Measurements from ENCODE around the gene TACC2. TPM values are rescaled to one million over a fixed set of nuclear protein-coding genes. Genes with fewer than 3 reads are reported as not detected.
"Not testable (repeated sequence)": the region's sequence is repeated elsewhere in the genome, so short reads cannot be mapped to it uniquely, and the experiment has no call there.

TACC2 gene
- total RNA-seq, 1 donor from 2014 or later: 49.1 TPM

DNA sequence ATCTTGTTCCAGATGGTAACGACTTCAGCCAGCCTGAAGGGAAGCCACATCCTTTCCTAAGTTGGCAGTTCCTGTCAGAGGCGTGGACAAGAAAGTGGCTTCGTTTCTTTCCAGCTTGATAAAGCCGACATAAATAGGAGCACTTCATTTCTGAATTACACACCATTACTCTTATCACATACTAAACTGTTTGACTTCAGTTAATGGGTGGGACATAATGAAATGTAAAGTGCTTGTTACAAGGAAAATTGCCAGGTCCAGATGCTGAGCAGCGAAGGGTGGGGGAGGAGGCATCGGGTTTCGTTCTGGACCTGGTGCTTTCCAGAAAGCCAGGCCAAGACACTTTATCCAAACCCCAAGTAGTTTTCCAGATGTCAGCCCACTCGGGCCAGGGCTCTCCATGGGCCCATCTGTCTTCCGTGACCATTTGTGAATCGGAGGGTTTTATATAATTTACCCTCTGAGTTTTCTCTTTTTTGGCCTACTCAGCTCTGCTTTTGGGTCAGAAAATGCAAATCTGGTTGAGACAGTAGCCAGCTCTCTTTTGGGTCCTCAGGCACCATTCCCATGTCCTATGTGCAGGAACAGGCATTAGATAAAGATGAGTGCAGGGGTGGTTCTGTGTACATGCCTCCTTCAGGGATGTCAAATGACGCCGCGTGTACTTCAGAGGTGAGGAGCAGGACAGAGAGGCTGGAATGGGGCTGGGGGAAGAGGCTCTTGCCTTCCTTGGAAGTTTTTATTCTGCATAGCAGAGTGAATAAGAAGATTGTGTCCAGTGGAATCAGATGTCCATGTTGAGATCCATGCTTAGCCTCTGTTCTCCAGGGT is 90.2 kb downstream of the TACC2 start:
- intact Hi-C loops (cut with DNase I): no loop called here
- DNase-seq (ENCODE audit: low spot score) (no peak), ATAC-seq (peak; percentile 69)

DNA sequence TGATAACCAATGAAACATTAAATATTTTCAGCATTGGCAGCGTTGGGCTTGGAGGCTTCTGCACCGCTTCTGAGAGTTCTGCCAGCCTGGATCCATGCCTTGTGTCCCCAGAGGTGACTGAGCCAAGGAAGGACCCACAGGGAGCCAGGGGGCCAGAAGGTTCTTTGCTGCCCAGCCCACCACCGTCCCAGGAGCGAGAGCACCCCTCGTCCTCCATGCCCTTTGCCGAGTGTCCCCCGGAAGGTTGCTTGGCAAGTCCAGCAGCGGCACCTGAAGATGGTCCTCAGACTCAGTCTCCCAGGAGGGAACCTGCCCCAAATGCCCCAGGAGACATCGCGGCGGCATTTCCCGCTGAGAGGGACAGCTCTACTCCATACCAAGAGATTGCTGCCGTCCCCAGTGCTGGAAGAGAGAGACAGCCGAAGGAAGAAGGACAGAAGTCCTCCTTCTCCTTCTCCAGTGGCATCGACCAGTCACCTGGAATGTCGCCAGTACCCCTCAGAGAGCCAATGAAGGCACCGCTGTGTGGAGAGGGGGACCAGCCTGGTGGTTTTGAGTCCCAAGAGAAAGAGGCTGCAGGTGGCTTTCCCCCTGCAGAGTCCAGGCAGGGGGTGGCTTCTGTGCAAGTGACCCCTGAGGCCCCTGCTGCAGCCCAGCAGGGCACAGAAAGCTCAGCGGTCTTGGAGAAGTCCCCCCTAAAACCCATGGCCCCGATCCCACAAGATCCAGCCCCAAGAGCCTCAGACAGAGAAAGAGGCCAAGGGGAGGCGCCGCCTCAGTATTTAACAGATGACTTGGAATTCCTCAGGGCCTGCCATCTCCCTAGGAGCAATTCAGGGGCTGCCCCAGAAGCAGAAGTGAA is 93.9 kb downstream of the TACC2 start:
- ATAC-seq: no peak
- peak; percentile 50 for DNase-seq (ENCODE audit: low spot score)
- intact Hi-C loops (cut with DNase I): no loop called here

DNA sequence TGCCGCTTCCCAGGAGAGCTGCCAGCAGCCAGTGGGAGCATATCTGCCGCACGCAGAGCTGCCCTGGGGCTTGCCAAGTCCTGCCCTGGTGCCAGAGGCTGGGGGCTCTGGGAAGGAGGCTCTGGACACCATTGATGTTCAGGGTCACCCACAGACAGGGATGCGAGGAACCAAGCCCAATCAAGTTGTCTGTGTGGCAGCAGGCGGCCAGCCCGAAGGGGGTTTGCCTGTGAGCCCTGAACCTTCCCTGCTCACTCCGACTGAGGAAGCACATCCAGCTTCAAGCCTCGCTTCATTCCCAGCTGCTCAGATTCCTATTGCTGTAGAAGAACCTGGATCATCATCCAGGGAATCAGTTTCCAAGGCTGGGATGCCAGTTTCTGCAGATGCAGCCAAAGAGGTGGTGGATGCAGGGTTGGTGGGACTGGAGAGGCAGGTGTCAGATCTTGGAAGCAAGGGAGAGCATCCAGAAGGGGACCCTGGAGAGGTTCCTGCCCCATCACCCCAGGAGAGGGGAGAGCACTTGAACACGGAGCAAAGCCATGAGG is 94.6 kb downstream of the TACC2 start:
- ATAC-seq (no peak), DNase-seq (ENCODE audit: low spot score) (no peak)
- intact Hi-C loops (cut with DNase I): no loop called here

DNA sequence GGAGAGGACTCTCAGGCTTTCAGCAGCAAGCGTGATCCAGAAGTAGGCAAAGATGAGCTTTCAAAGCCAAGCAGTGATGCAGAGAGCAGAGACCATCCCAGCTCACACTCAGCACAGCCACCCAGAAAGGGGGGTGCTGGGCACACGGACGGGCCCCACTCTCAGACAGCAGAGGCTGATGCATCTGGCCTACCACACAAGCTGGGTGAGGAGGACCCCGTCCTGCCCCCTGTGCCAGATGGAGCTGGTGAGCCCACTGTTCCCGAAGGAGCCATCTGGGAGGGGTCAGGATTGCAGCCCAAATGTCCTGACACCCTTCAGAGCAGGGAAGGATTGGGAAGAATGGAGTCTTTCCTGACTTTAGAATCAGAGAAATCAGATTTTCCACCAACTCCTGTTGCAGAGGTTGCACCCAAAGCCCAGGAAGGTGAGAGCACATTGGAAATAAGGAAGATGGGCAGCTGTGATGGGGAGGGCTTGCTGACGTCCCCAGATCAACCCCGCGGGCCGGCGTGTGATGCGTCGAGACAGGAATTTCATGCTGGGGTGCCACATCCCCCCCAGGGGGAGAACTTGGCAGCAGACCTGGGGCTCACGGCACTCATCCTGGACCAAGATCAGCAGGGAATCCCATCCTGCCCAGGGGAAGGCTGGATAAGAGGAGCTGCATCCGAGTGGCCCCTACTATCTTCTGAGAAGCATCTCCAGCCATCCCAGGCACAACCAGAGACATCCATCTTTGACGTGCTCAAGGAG is 95.5 kb downstream of the TACC2 start:
- no peak for DNase-seq (ENCODE audit: low spot score)
- ATAC-seq: no peak
- intact Hi-C loops (cut with DNase I): no loop called here

DNA sequence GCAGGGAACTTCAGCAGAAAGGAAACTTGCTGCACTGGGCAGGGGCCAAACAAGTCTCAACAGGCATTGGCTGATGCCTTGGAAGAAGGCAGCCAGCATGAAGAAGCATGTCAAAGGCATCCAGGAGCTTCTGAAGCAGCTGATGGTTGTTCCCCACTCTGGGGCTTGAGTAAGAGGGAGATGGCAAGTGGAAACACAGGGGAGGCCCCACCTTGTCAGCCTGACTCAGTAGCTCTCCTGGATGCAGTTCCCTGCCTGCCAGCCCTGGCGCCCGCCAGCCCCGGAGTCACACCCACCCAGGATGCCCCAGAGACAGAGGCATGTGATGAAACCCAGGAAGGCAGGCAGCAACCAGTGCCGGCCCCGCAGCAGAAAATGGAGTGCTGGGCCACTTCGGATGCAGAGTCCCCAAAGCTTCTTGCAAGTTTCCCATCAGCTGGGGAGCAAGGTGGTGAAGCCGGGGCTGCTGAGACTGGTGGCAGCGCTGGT is 96.5 kb downstream of the TACC2 start:
- no peak for DNase-seq (ENCODE audit: low spot score)
- ATAC-seq: peak; percentile 34

DNA sequence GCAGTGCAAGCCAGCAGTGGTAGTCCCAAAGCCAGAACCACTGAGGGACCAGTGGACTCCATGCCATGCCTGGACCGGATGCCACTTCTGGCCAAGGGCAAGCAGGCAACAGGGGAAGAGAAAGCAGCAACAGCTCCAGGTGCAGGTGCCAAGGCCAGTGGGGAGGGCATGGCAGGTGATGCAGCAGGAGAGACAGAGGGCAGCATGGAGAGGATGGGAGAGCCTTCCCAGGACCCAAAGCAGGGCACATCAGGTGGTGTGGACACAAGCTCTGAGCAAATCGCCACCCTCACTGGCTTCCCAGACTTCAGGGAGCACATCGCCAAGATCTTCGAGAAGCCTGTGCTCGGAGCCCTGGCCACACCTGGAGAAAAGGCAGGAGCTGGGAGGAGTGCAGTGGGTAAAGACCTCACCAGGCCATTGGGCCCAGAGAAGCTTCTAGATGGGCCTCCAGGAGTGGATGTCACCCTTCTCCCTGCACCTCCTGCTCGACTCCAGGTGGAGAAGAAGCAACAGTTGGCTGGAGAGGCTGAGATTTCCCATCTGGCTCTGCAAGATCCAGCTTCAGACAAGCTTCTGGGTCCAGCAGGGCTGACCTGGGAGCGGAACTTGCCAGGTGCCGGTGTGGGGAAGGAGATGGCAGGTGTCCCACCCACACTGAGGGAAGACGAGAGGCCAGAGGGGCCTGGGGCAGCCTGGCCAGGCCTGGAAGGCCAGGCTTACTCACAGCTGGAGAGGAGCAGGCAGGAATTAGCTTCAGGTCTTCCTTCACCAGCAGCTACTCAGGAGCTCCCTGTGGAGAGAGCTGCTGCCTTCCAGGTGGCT is 97.7 kb downstream of the TACC2 start:
- intact Hi-C loops (cut with DNase I): no loop called here
- DNase-seq (ENCODE audit: low spot score) (no peak), ATAC-seq (no peak)

More for the DNA sequence above, 96.5 kb downstream of the TACC2 start:
- intact Hi-C loops (cut with DNase I): no loop called here

DNA sequence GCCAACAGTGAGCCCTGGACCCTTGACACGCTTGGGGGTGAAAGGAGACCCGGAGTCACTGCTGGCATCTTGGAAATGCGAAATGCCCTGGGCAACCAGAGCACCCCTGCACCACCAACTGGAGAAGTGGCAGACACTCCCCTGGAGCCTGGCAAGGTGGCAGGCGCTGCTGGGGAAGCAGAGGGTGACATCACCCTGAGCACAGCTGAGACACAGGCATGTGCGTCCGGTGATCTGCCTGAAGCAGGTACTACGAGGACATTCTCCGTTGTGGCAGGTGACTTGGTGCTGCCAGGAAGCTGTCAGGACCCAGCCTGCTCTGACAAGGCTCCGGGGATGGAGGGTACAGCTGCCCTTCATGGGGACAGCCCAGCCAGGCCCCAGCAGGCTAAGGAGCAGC is 98.5 kb downstream of the TACC2 start:
- DNase-seq (ENCODE audit: low spot score) (no peak), ATAC-seq (no peak)
- intact Hi-C loops (cut with DNase I): no loop called here

DNA sequence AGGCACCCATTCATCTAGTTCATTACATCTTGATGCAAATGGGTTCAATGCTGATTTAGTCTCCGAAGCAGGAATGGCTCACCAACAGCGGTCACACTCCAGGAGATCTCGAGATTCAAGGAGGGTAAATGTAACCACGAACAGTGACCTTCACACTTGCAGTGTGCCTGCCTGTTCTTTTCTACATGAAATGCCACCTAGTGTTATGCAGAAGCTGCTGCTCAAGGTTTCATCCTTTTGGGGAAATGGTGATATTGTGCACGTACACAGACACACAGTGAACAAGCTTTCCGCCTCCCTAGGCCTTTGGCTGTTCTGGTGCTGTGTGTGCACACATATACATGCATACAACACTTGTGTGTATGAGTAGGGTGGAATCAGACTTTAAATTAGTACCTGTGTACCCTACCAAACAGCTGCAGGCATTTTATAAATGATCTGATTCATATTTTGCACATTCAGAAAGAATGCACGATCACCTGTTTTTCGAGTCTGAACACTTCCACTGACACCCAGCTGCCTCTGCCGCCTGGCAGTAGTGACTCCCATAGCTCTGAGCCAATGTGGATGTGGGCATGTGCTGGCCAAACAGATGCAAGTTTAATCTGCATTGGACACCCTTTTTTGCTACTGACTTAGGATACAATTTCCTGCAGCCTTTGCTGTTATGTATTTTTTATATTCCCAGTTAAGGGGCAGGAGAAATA is 100.5 kb downstream of the TACC2 start:
- intact Hi-C loops (cut with DNase I): no loop called here
- DNase-seq (ENCODE audit: low spot score) (peak; percentile 2), ATAC-seq (no peak)

DNA sequence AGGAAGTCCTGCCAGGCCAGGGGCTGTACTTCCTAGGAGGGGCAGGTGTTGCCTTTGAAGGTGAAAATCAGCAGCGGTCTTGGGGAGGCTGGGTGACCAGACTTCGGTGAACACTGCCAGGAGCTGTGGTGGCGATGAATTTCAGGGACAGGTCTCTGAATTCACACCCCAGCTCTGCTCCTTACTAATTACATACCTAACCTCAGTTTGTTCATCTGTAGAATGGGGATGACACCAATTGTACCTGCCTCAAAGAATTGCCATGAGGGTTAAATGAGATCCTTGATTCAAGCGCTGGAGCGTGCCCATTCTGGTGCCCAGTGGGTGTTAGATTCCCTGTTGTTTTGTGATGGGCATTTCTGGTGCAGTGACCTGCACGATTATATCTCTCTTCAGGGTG is 102.8 kb downstream of the TACC2 start:
- ATAC-seq (no peak), DNase-seq (ENCODE audit: low spot score) (no peak)
- intact Hi-C loops (cut with DNase I): no loop called here

DNA sequence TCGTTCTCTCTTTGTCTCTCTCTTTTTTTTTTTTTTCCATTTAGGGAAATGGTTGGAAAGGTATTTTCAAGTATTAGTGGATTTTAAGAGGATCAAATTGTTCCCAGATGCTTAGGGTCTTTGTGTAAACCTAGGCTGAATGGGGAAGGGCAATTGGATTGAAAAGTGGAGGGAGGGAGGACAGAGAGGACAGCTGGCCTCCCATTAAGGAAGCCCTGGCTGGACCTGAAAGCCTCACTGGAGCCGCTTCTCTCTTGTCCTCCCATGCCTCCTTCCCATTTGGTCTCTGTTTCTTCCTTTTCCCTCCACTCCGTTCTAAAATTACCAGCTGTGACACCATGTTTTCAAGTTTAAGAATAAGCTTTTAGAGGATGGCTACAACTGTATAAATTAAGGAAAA is 104.1 kb downstream of the TACC2 start:
- DNase-seq (ENCODE audit: low spot score): no peak
- intact Hi-C loops (cut with DNase I): no loop called here
- no peak for ATAC-seq

DNA sequence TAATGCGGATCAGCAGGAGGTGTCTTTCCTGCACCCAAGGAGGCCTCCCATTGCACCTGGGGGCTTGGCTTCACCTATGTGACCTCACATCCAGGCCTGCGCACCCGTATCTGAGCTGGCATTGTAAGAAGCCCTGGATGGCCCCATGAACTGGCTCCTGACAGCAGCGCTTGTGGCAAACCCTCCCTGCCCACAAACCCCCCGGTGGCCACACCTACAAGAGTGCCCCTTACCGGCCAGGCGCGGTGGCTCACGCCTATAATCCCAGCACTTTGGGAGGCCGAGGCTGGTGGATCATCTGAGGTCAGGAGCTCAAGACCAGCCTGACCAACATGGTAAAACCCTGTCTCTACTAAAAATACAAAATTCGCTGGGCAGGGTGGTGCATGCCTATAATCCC is 107.2 kb downstream of the TACC2 start:
- intact Hi-C loops (cut with DNase I); DNase-seq (ENCODE audit: low spot score); ATAC-seq: not testable (repeated sequence)

DNA sequence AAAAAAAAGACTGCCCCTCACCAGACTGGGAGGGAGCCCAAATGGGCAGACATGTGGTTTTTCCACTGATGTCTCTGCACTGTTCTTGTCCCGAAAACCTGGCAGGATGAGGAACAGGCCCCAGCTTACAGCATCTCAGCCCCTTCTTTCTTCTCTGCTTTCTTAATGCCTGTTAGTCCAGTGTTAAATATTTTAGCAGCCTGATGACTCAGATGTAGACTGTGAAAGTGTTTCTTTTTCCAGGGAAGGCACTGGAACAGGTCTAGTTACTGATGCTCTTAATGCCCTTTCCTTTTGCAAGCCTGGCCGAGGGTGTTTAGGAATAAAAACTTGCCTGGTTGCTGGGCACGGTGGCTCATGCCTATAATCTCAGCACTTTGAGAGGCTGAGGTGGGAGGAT is 107.7 kb downstream of the TACC2 start:
- ATAC-seq (no peak), DNase-seq (ENCODE audit: low spot score) (no peak)
- intact Hi-C loops (cut with DNase I): no loop called here

DNA sequence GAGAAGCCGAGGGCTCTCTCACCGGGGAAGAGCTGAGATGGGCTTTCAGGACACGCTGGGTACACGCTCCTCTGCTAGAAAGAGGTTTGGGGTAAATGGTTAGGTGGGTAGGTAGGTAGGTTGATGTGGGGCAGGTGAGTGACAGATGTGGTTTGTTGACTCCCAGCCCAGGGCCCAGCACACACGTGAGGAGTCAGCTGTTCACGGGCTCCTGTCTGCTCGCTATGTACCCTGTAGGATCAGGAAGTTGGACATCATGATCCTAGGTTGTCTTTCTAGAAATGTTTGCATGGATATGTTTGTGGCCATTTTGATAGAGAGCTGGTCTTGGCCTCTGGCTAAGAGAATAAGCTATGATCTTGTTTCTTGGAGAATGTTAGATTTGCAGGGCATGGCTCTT is 109.0 kb downstream of the TACC2 start:
- DNase-seq (ENCODE audit: low spot score) (no peak), ATAC-seq (no peak)
- intact Hi-C loops (cut with DNase I): no loop called here

DNA sequence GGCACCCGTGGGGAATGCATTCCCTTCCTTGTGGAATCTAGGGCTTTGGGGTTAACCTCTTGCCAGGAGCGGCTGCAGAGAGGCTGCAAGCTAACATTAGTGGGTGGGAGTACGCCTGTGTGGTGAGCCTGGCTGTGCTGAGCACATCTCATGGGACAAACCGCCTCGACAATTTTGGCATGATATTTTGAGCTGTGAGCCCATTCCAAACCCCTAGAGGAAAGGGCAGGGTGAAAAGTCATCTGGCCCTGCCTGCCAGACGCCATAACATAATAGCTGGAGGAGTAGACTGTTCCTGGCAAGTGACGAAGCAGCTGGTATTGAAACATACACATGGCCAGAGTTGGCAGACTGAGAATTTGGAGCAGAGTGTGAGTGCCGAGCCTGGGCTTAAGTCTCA is 110.0 kb downstream of the TACC2 start:
- DNase-seq (ENCODE audit: low spot score) (no peak), ATAC-seq (peak; percentile 65)
- intact Hi-C loops (cut with DNase I): no loop called here

DNA sequence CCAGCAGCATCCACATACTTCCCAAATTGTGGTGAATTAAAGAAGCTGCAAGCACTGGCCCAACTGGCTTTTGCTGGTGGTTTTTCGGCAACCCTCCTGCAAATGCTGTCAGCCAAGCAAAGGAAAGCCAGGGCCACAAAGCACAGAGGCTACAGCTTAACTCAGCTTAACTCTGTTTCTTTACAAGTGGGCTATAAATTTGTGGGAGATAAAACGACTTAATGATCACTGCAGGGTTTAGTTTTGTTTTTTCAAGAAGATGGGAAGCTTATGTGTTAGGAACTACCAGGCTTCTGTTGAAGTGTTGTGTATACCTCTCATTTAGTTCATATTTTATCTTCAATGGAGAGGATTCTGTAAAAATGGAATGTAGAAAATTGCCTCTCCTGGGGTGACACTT is 110.6 kb downstream of the TACC2 start:
- no peak for ATAC-seq
- intact Hi-C loops (cut with DNase I): no loop called here
- DNase-seq (ENCODE audit: low spot score): no peak

DNA sequence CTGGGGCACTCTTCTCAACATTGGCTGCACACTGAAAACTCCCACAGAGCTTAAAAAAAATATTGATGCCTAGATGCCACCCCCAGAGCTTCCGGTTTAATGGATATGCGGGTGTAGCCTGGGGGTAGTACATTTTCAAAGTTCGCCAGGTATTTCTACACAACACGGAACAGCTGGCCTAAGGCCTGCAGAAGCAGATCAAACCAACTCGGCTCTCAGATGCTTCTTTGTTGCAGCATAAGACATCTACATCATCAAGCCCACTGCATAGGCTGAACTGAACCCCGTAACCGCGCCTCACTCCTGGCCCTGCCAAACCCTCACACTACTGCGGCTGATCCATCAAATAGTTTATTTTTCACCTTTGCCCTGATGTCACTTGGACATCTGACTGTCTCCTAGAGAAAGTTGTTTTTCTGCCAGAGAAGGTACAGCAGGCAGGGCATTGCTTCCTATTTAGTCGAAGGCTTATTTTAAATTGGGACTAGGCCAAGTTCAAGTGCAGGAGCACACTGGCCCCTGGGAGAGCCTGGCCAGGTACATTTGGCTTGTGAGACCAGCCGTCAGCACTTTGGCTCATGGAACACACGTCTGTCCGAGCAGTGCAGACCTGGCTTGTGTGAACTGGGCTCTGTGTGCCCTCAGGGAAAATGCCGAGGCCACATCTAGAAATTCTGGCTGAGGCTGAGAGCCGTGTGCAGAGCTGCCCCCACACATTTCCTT is 113.3 kb downstream of the TACC2 start:
- no peak for ATAC-seq
- intact Hi-C loops (cut with DNase I): no loop called here
- DNase-seq (ENCODE audit: low spot score): no peak

DNA sequence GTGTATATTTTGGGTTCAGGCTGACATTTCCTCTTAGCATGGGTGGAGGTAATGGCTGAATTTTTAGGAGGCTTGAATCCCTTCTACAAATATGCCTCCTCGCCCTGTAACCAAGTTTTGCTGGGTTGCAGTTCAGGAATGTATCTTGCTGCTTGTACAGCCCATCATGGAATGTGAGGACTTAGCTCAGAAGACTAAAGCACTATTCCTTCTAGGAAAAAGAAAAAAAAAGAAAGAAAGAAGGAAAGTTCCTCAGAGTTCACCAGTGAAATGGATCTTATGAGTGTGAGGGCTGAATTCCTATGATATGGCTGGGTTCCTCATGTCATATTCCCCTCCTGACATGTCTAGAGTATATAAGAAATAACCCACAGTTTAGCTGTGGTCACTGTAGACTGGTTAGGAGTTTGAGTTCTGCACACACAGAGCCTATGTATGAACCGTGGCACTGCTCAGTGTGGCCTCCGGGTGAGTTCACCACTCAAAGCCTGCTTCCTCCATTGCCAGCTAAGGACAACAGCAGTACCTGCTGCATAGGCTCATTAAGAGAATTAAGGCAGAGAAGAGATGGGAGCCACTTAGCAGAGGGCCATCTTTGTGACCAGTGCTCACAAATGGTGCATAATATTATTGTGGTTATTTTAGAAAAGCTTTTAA is 114.0 kb downstream of the TACC2 start:
- ATAC-seq (no peak), DNase-seq (ENCODE audit: low spot score) (no peak)
- intact Hi-C loops (cut with DNase I): no loop called here

Measured in sciatic nerve (tissue), 2 donors.